Measurements from ENCODE around the gene TP53BP1. TPM values are rescaled to one million over a fixed set of nuclear protein-coding genes. Genes with fewer than 3 reads are reported as not detected.

The TP53BP1 gene
- total RNA-seq, 1 donor from 2014 or later: 41.0 TPM

DNA sequence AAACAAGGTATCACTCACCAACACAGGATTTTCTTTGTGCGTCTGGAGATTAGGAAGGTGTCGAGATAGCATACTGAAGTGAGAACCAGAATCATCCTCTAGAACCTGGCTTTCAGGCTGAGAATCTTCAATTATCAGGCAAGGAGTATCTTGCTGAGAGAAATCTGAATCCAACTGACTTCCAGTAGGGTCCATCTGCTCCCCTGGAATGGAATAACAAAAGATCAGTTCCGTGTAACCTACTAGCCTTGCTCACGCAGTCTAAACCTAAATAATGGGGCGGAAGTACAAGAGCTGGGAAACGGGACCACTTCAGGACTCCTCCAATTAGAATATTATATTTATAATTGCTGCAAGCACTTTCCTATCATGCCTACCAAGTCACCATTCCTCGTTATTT, 690 bp downstream of the TP53BP1 start:
- H3K27me3 ChIP-seq (ENCODE audit: low read depth): no peaks in the 10 kb centered on the region
- H3K4me1 ChIP-seq: peaks cover 6% of the 10 kb centered on the region
- peak overlapping the region; percentile 82 for H3K27ac ChIP-seq
- TF ChIP-seq, protein P1, sequence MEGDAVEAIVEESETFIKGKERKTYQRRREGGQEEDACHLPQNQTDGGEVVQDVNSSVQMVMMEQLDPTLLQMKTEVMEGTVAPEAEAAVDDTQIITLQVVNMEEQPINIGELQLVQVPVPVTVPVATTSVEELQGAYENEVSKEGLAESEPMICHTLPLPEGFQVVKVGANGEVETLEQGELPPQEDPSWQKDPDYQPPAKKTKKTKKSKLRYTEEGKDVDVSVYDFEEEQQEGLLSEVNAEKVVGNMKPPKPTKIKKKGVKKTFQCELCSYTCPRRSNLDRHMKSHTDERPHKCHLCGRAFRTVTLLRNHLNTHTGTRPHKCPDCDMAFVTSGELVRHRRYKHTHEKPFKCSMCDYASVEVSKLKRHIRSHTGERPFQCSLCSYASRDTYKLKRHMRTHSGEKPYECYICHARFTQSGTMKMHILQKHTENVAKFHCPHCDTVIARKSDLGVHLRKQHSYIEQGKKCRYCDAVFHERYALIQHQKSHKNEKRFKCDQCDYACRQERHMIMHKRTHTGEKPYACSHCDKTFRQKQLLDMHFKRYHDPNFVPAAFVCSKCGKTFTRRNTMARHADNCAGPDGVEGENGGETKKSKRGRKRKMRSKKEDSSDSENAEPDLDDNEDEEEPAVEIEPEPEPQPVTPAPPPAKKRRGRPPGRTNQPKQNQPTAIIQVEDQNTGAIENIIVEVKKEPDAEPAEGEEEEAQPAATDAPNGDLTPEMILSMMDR (IDR thresholded peaks at IDR 0.05): no peak
- peaks cover 13% of the 10 kb centered on the region for H3K36me3 ChIP-seq
- no peaks in the 10 kb centered on the region for H3K9me3 ChIP-seq
- intact Hi-C loops (cut with DNase I): no loop called here
- ATAC-seq (no peak), DNase-seq (no peak)
- peak overlapping the region; percentile 85 for H3K4me3 ChIP-seq

DNA sequence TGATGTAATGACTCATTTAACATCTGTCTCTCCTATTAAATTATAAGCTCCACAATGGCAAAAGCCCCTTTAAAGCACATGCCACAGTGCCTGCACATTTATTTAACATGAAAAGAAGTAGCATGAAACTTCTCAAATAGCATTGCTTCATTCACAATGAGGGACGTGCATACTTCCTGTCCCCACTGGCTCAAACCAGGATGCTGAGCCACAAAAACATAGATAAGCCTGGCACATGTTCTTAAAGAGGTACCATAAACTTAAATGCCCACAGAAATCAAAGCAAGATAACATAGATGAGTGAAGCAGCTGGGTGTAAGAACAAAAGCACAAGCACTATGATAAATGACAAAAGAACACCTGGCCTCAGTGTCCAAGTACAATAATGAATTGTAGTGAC, 3.8 kb downstream of the TP53BP1 start:
- intact Hi-C loops (cut with DNase I): no loop called here
- Histone ChIP-seq H3K9me3 (no peaks in the 10 kb centered on the region), H3K27ac (no peak overlapping the region), H3K4me3 (no peak overlapping the region), H3K36me3 (peaks cover 38% of the 10 kb centered on the region), H3K4me1 (peaks cover 6% of the 10 kb centered on the region), H3K27me3 (ENCODE audit: low read depth) (no peaks in the 10 kb centered on the region)
- TF ChIP-seq, protein P1 (IDR thresholded peaks at IDR 0.05): no peak
- ATAC-seq: no peak
- no peak for DNase-seq

DNA sequence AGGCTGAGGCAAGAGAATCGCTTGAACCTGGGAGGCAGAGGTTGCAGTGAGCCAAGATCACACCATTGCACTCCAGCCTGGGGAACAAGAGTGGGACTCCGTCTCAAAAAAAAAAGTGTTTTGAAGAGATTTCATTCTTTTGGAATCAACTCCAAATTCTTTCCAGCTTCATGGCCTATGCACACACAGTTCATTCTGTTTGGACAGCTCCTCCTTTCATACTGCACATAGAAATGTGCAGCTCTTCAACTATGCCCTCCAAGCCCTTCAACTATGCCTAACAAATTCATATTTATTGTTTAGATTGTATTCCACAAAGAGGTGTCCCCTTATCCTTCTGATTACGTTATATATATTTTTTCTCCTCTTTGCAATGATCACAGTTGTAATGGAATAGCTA, 4.2 kb downstream of the TP53BP1 start:
- no peaks in the 10 kb centered on the region for H3K27me3 ChIP-seq (ENCODE audit: low read depth)
- DNase-seq: no peak
- peaks cover 6% of the 10 kb centered on the region for H3K4me1 ChIP-seq
- no peak overlapping the region for H3K4me3 ChIP-seq
- intact Hi-C loops (cut with DNase I): no loop called here
- TF ChIP-seq, protein P1 (IDR thresholded peaks at IDR 0.05): no peak
- ATAC-seq: no peak
- no peak overlapping the region for H3K27ac ChIP-seq
- peaks cover 38% of the 10 kb centered on the region for H3K36me3 ChIP-seq
- H3K9me3 ChIP-seq: no peaks in the 10 kb centered on the region

DNA sequence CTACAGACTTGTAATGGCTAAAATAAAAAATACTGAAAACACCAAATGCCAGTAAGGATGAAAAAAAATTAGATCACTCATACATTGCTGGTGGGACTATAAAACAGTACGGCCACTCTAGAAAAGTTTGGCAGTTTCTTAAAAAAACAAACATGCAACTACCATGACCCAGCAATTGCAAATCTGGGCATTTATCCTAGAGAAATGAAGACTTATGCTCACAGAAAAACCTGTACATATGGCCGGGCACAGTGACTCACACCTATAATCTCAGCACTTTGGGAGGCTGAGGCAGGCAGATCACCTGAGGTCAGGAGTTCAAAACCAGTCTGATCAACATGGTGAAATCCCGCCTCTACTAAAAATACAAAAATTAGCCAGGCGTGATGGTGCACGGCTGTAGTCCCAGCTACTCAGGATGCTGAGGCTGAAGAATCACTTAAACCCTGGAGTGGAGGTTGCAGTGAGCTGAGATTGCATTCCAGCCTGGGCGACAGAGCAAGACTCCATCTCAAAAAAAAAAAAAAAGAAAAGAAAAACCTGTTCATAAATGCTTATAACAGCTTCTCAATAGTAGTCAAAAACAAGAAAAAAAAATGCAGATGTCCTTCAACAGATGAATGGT, 5.6 kb downstream of the TP53BP1 start:
- H3K36me3 ChIP-seq: peaks cover 43% of the 10 kb centered on the region
- H3K27ac ChIP-seq: no peak overlapping the region
- no peaks in the 10 kb centered on the region for H3K27me3 ChIP-seq (ENCODE audit: low read depth)
- no peak overlapping the region for H3K4me3 ChIP-seq
- TF ChIP-seq, protein P1 (IDR thresholded peaks at IDR 0.05): no peak
- DNase-seq: no peak
- ATAC-seq: no peak
- intact Hi-C loops (cut with DNase I): no loop called here
- peaks cover 5% of the 10 kb centered on the region for H3K4me1 ChIP-seq
- no peaks in the 10 kb centered on the region for H3K9me3 ChIP-seq

DNA sequence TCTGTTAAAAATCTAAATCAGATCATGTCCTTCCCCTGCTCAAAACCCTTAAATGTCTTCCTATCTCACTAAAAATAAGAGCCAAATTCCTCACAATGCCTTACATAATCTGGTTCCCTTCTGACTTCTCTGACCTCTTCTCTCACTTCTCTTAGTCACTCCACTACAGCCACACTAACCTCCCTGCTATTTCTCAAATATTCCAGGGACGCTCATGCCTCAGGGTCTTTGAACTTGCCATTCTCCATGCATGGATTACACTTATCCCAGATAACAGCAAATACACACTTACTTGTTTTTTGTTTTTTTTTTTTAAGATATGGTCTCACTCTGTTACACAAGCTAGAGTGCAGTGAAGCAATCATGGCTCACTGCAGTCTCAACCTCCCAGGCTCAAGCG, 8.5 kb downstream of the TP53BP1 start:
- no peaks in the 10 kb centered on the region for H3K9me3 ChIP-seq
- H3K36me3 ChIP-seq: peaks cover 60% of the 10 kb centered on the region
- TF ChIP-seq, protein P1 (IDR thresholded peaks at IDR 0.05): no peak
- no peak for DNase-seq
- H3K4me1 ChIP-seq: no peaks in the 10 kb centered on the region
- H3K27me3 ChIP-seq (ENCODE audit: low read depth): no peaks in the 10 kb centered on the region
- ATAC-seq: no peak
- no peak overlapping the region for H3K27ac ChIP-seq
- no peak overlapping the region for H3K4me3 ChIP-seq
- intact Hi-C loops (cut with DNase I): no loop called here
